Left colon (tissue), 2 donors: ENCODE results near the gene UBN2. TPM values are rescaled to one million over a fixed set of nuclear protein-coding genes. Genes with fewer than 3 reads are reported as not detected.
"Not testable (repeated sequence)": the region's sequence is repeated elsewhere in the genome, so short reads cannot be mapped to it uniquely, and the experiment has no call there.

Experiments used
- ATAC-seq: fragments of 200-7000 bp; cut with Tn5 transposase; one replicate; pipeline ENCODE4 v1.9.1; 2020; ENCODE audit warnings: mild to moderate bottlenecking, moderate library complexity
- DNase-seq, 2 donors: peaks; one replicate each; pipeline ENCODE4 v3.0.0-alpha.2; 2020
- intact Hi-C, 2 donors: fragments of 100-400 bp; cut with DNase I in 1 of 2; cut with micrococcal nuclease in 1 of 2; formaldehyde crosslinking; loops; one replicate each; pipeline versions ENCODE4 v1.11.2 to v1.14.0; 2022; cut with DNase I, micrococcal nuclease
- total RNA-seq, 2 donors: library from RNA; stranded (reverse); fragmentation: NEBNext Ultra II Directional; extraction: Animal tissue kit (Norgen Biotek cat#: 25700); gene quantifications; one replicate each; pipeline ENCODE4 v1.2.1, GENCODE V29; 2021
- donor health status: DM: no; HTN: no; CAD: no.
- donor health status: DM: yes; HTN: yes; CAD: no.

UBN2 gene
- total RNA-seq, 2 donors from 2014 or later = 17.6 to 18.8 TPM

DNA sequence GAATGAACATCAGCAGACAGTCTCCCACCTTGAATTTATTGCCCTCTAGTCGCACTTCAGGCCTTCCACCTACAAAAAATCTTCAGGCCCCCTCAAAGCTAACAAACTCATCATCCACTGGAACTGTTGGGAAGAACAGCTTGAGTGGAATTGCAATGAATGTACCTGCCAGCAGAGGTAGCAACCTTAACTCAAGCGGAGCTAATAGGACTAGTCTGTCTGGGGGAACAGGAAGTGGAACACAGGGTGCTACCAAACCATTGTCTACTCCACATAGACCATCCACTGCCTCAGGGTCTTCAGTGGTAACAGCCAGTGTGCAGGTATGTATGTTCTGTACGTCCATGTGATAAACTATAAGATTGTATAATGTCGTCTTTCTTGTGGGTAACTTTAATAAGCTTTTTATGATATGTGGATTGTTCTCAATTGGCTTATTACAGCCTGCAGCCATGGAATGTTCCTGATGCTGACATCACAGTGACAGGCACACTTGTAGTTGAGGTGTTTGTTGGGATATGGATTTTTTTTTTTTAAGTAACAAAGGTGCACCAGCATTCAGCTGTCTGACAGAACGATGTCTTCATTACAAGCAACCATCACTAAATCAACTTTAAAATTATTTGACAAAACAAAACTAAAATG lies 53.3 kb downstream of the UBN2 start:
- intact Hi-C loops = no loop called here
- peak; percentile 8 to 30 for DNase-seq
- ATAC-seq = peak; percentile 93

GRCh38 chr7:139286144-139286543 lies 55.1 kb downstream of the UBN2 start:
- no peak for DNase-seq
- intact Hi-C loops = no loop called here
- no peak for ATAC-seq

DNA sequence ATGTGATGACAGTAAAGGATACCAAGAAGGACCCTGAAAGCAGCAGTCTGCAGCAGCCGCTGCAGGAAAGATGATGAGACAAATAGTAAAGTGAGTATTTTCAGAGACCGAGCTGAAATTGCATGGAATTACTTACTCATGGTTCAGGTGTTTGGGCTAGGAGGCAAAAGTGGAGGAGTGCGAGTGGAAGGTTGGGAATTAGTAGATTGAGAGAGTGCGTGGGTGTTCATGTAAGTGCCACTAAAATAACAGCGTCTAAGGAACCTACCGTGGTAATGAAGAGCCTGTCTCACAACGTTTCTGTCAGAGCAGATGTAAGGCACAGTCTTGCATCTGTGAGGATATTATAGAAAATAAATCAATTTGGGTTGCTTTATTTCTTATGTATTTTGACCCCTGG lies 61.8 kb downstream of the UBN2 start:
- DNase-seq = no peak
- ATAC-seq = no peak
- intact Hi-C loops = no loop called here

- intact Hi-C loops = no loop called here
- no peak for ATAC-seq
Observed at GRCh38 chr7:139293534-139293933, 62.5 kb downstream of the UBN2 start.

DNA sequence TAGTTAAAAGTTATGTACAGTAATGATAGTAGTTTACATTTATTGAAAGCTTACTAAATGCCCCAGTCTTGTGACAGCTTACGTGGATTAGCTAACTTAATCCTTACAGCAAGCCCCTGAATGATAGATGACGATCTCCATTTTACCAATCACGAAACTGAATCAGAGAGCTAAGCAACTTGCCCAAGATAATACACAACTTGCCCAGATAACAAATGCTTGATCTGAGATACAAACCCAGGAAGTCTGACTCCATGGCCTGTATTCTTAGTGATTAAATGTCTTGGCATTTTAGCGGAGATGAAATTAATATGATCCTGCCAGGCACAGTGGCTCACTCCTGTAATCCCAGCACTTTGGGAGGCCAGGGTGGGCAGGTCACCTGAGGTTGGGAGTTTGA lies 63.2 kb downstream of the UBN2 start:
- no peak for DNase-seq
- intact Hi-C loops = no loop called here
- ATAC-seq = no peak

More at GRCh38 chr7:139293534-139293933, 62.5 kb downstream of the UBN2 start:
- DNase-seq = no peak

DNA sequence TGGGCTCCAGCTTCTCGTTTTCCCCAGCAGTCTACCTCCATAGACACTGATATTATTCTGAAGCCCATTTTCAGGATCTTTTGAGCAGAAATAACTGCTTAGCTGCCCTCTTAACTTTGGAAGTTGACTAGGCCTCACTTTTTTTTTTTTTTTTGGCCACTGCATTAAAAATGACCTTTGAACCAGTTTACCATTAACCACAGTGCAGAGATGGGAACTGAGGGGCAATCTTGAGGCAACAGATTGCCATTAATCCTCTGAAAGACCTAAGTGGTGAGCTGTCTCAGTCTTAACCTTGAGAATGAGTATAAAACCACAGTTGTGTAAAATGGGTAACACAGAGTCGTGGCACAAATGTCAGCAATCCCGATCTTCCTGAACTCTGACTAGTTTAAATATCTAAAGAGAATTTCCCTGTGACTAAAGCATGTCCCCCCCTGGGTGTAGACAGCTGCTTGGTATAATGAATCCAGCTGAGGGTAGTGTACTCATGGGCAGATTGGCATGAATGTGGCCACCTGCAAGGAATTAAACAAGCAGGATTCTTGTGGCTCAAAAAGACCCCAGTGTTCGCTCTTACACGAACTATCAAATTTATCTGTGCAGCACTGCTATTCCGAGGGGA lies 64.0 kb downstream of the UBN2 start:
- DNase-seq (no peak), ATAC-seq (no peak)
- intact Hi-C loops = no loop called here

DNA sequence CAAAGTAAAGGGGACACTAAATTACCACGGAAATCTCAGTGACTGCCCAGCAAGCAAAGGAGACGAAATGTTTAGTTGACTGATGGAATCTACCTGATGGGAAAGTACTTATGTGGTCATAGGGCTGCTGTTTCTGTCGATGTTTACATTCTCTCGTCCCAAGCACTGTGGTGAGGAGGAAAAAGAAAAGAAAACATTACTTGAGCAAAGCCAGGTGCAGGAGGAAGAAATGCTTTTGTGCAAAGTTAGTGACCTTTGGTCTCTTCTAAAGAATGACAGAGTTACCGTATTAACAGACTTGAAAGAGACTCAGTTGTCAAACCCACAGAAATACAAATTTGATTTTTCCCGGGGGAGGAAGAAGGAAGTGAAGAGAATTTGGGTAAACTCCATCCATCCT lies 66.8 kb downstream of the UBN2 start:
- DNase-seq (no peak), ATAC-seq (peak; percentile 76)
- intact Hi-C loops = no loop called here

GRCh38 chr7:139299296-139299695 lies 68.3 kb downstream of the UBN2 start:
- ATAC-seq (no peak), DNase-seq (no peak)
- intact Hi-C loops = no loop called here

GRCh38 chr7:139300390-139300789 lies 69.4 kb downstream of the UBN2 start:
- intact Hi-C loops = no loop called here
- ATAC-seq = no peak

DNA sequence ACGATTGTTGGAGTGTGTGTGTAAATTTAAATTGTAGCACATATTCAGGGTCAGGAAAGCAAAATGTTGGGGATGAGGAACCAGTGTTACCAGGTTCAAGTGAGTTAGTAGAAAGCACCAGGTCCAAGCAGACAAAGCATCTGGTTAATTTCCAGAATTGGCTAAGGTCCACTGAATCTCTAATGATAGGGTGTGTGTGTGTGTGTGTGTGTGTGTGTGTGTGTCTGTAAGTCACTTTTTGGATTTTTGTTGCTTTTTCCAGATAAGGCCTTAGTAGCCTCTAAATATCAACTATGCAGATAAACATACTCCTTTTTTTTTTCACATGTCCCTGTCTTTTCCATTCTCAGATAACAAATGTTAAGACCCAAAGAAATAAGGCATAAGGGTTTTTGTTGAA lies 73.5 kb downstream of the UBN2 start:
- ATAC-seq (no peak), DNase-seq (no peak)
- intact Hi-C loops = no loop called here

More at GRCh38 chr7:139300390-139300789, 69.4 kb downstream of the UBN2 start:
- DNase-seq = no peak

DNA sequence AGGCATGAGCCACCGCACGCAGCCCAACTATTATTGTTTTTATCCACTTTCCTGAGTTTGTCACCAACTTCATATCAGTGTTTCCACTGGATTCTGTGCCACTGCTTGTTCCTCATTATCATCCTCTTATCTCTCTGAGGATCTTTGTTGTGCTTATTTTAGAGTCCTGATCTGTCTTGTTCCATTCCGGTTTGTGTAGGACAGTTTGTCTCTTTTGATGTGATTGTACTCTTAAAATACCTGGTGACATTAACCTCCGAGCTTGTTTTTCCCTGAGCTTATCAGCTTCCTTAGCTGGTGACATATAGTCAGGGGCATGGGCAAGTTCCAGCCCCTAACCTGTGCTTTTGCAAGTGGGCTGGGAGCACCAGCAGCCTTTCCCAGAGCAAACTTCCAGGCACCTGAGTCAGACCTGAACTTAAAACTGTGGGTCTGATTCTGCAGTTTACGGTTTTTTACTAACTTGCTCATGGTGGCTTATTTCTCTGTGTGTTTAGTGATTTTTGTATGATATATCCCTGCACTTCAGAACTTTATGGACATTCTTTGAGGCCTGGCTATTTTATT lies 87.0 kb downstream of the UBN2 start:
- intact Hi-C loops = no loop called here
- no peak for ATAC-seq
- DNase-seq = no peak

GRCh38 chr7:139321071-139321745 lies 90.2 kb downstream of the UBN2 start:
- DNase-seq (no peak), ATAC-seq (peak; percentile 77)
- intact Hi-C loops = no loop called here

GRCh38 chr7:139324709-139325108 lies 93.7 kb downstream of the UBN2 start:
- ATAC-seq, DNase-seq, intact Hi-C loops: not testable (repeated sequence)

- no peak for DNase-seq
- no peak for ATAC-seq
- intact Hi-C loops = no loop called here
Observed at GRCh38 chr7:139328375-139328774, 97.3 kb downstream of the UBN2 start.

- DNase-seq = no peak
- intact Hi-C loops = no loop called here
- ATAC-seq = no peak
Observed at GRCh38 chr7:139329119-139329518, 98.1 kb downstream of the UBN2 start.

- no peak for DNase-seq
- no peak for ATAC-seq
- intact Hi-C loops = no loop called here
Observed at GRCh38 chr7:139330333-139331030, 99.4 kb downstream of the UBN2 start.

GRCh38 chr7:139332697-139333359 lies 101.8 kb downstream of the UBN2 start:
- DNase-seq (no peak), ATAC-seq (peak; percentile 70)
- intact Hi-C loops = no loop called here

GRCh38 chr7:139333443-139333842 lies 102.4 kb downstream of the UBN2 start:
- DNase-seq, ATAC-seq, intact Hi-C loops: not testable (repeated sequence)
